Keratinocyte (primary cell): Measurements from ENCODE around the gene RNPEPL1.

Source experiments
- CTCF ChIP-seq, 3 experiments: IDR thresholded peaks in 1 of 3; conservative IDR thresholded peaks in 1 of 3; optimal IDR thresholded peaks in 1 of 3; 2 replicates in 2 of 3; 3 replicates in 1 of 3; pipeline versions ENCODE3 to v1.5.1; 2011; ENCODE audit warnings: low read length in 3 of 3, mild to moderate bottlenecking in 3 of 3, moderate library complexity in 2 of 3, control low read depth in 1 of 3, inconsistent platforms in 1 of 3; ENCODE audit not compliant: insufficient read depth in 2 of 3; ENCODE audit errors: extremely low read depth in 1 of 3
- EZH2 ChIP-seq: IDR thresholded peaks from one replicate; pipeline ENCODE4 v1.6.1; 2012; ENCODE audit warnings: inconsistent platforms, mild to moderate bottlenecking, low read length, moderate library complexity

DNA sequence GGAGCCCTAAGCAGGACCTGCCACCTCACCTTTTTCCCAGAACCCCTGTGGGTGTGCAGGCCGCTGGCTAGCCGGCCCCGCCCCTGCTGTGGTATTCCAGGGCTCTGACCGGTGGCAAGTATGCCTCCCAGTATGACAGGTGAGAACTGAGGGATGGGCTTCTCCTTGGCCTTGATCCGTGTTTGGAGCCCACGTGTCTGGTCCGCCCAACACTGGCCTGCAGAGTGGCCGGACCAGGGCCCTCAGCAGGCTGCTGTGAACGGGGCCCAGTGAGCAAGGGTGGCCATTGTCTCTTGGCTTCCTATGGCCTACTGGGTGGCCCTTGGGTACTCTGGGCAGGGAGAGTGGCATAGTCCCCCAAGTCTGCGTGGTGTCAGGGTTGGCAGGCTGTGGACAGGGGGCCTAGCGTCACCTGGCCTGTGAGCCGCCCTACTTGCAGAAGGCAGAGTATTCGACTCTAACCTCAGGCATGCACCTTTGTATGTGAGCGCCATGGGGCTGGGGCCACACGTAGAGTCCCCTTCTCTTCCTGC is 1.8 kb downstream of the RNPEPL1 start:
- TF ChIP-seq EZH2 (no peak), CTCF (optimal IDR thresholded peaks at IDR 0.05 in 1 of 3, IDR thresholded peaks at IDR 0.05 in 1 of 3, conservative IDR thresholded peaks at IDR 0.05 in 1 of 3; ENCODE audit: extremely low read depth in 1 of 3, insufficient read depth in 2 of 3, low read length in 3 of 3) (no peak)
